Adrenal gland (tissue), 12 donors: ENCODE results near the gene TCP10L. TPM values are rescaled to one million over a fixed set of nuclear protein-coding genes. Genes with fewer than 3 reads are reported as not detected.

Source experiments
- DNase-seq, 7 donors: peaks; one replicate each; pipeline ENCODE4 v3.0.0-alpha.2; 2019 to 2020
- H3K27ac ChIP-seq, 5 donors: fragments of 200-600 bp; sonication (generic) in 4 of 5; 1 replicate in 3 of 5; 2 replicates in 2 of 5; pipeline versions ENCODE4 v1.5.1 to v1.8.0; 2016 to 2020; ENCODE audit warnings: mild to moderate bottlenecking in 1 of 5
- H3K27me3 ChIP-seq: fragments of 200-600 bp; 2 replicates; pipeline ENCODE4 v1.8.0; 2021
- H3K36me3 ChIP-seq, 2 donors: fragments of 200-600 bp; replicated peaks in 1 of 2; 1 replicate in 1 of 2; 2 replicates in 1 of 2; pipeline versions ENCODE4 v1.5.1 to v1.8.0; 2018 to 2022
- H3K4me1 ChIP-seq, 2 donors: fragments of 200-600 bp; replicated peaks in 1 of 2; 1 replicate in 1 of 2; 2 replicates in 1 of 2; pipeline versions ENCODE4 v1.5.1 to v1.8.0; 2018 to 2021
- H3K4me3 ChIP-seq, 4 donors: fragments of 200-600 bp; sonication (generic) in 3 of 4; one replicate each; pipeline ENCODE4 v1.5.1; 2016 to 2018
- H3K9me3 ChIP-seq, 3 donors: fragments of 200-600 bp; sonication (generic) in 1 of 3; replicated peaks in 1 of 3; 1 replicate in 2 of 3; 2 replicates in 1 of 3; pipeline versions ENCODE4 v1.5.1 to v1.8.0; 2016 to 2021
- POLR2A ChIP-seq, 2 donors: fragments of 450-650 bp; IDR thresholded peaks; one replicate each; pipeline ENCODE4 v1.6.1; 2017; ENCODE audit warnings: antibody characterized with exemption in 2 of 2, mild to moderate bottlenecking in 2 of 2, moderate library complexity in 1 of 2
- WGBS, 4 donors: extraction: QIAGEN DNeasy Blood & Tissue Kit in 2 of 4; methylation state at CpG; one replicate each; pipeline versions ENCODE4 v1.1.5 to v1.1.7; 2013 to 2017; 5-methylcytosine and 5-hydroxymethylcytosine counted together
- intact Hi-C, 2 donors: fragments of 100-400 bp; cut with DNase I; formaldehyde crosslinking; loops; one replicate each; pipeline versions ENCODE4 v1.14.1 to v1.15.0; 2022 to 2023
- polyA plus RNA-seq, 3 donors: library from polyadenylated mRNA; stranded (reverse); fragments of 200-250 nt in 2 of 3; fragments of 350-450 nt in 1 of 3; fragmentation: Illumina TruSeq in 1 of 3; extraction: RNeasy Lipid Tissue Mini Kit (QIAGEN cat#74804) in 1 of 3; gene quantifications; one replicate each; pipeline ENCODE4 v1.2.3, GENCODE V29; 2013 to 2014
- total RNA-seq, 9 donors: library from RNA; depleted of rRNA in 4 of 9; stranded (reverse); fragments of >200 nt in 4 of 9; fragments of 120-200 nt in 1 of 9; fragmentation: NEBNext Ultra II Directional in 1 of 9; extraction: Animal tissue kit (Norgen Biotek cat#: 25700) in 1 of 9; gene quantifications; one replicate each; pipeline versions ENCODE4 v1.1.0 to v1.2.4, GENCODE V29; 2013 to 2023
- TF ChIP-seq, protein P1 (sequence below), 6 experiments: fragments of 450-650 bp in 4 of 6; fragments of 200-600 bp in 2 of 6; sonication (generic) in 1 of 6; IDR thresholded peaks; 1 replicate in 5 of 6; 2 replicates in 1 of 6; pipeline versions ENCODE4 v1.5.1 to v1.8.0; 2016 to 2021; ENCODE audit warnings: antibody characterized with exemption in 6 of 6, mild to moderate bottlenecking in 2 of 6, moderate library complexity in 1 of 6
- donor health status: healthy with polysubstance abuse.
- donor health status: Bipolar disorder and iron deficiency.
- donor health status: DM: yes; HTN: yes; CAD: no.
- donor health status: DM: no; HTN: no; CAD: no.
- donor health status: DM: no; HTN: no; CAD: no.
- donor health status: DM: yes; HTN: yes; CAD: no.

Gene TCP10L
- total and polyA plus RNA-seq, 12 donors = 0.28 to 3.0 (median 0.82) TPM; not detected in 2

DNA sequence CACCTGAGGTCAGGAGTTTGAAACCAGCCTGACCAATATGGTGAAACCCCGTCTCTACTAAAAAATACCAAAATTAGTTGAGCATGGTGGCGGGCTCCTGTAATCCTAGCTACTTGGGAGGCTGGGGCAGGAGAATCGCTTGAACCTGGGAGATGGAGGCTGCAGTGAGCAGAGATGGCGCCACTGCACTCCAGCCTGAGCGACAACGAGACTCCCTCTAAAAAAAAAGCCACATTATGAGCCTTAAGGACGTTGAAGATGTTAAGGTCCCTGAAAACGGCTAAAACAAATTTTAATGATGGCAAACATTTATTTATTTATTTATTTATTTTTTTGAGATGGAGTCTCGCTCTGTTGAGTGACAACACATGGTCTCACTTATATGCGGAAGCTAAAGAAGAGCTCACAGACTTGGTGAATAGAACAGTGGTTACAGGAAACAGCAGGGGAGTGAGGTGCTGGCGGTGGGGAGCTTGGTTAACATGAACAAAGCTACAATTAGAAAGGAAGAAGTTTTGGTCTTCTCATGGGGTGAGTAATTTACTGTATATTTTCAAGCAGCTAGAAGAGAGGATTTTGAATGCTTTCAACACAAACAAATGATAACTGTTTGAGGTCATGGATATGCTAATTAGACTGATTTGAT, 47.1 kb downstream of the TCP10L start:
- intact Hi-C loops = no loop called here
- no peak for DNase-seq
- Histone ChIP-seq H3K27ac (no peak overlapping the region), H3K36me3 (no peaks in the 10 kb centered on the region), H3K4me3 (no peak overlapping the region), H3K9me3 (no peaks in the 10 kb centered on the region), H3K4me1 (no peaks in the 10 kb centered on the region), H3K27me3 (no peaks in the 10 kb centered on the region)
- TF ChIP-seq, protein P1, sequence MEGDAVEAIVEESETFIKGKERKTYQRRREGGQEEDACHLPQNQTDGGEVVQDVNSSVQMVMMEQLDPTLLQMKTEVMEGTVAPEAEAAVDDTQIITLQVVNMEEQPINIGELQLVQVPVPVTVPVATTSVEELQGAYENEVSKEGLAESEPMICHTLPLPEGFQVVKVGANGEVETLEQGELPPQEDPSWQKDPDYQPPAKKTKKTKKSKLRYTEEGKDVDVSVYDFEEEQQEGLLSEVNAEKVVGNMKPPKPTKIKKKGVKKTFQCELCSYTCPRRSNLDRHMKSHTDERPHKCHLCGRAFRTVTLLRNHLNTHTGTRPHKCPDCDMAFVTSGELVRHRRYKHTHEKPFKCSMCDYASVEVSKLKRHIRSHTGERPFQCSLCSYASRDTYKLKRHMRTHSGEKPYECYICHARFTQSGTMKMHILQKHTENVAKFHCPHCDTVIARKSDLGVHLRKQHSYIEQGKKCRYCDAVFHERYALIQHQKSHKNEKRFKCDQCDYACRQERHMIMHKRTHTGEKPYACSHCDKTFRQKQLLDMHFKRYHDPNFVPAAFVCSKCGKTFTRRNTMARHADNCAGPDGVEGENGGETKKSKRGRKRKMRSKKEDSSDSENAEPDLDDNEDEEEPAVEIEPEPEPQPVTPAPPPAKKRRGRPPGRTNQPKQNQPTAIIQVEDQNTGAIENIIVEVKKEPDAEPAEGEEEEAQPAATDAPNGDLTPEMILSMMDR (IDR thresholded peaks at IDR 0.05) = no peak
- no peak for TF ChIP-seq POLR2A (IDR thresholded peaks at IDR 0.05)
- WGBS, 4 donors = 76 to 82% (median 80%) methylated on average over 10 to 11 of the region's 11 CpGs

DNA sequence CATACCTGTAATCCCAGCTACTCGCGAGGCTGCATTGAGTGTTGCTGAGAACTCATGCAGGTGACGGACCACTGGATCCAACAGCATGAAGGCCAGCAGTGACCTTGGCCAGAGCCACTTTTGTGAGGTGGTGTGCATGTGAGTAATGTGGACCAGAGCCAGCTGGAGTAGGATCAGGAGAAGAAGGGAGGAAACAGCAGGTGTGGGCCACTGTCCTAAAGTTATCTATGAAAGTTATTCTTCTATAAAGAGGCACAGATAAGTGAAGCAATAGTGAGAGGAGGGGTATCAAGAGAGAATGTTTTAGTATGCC, 47.8 kb downstream of the TCP10L start:
- peak in 2 of 7 donors; percentile 11 to 50 for DNase-seq
- Histone ChIP-seq H3K9me3 (no peaks in the 10 kb centered on the region), H3K27ac (no peak overlapping the region), H3K27me3 (no peaks in the 10 kb centered on the region), H3K36me3 (no peaks in the 10 kb centered on the region), H3K4me1 (no peaks in the 10 kb centered on the region), H3K4me3 (no peak overlapping the region)
- intact Hi-C loops = no loop called here
- TF ChIP-seq POLR2A (IDR thresholded peaks at IDR 0.05) = no peak
- TF ChIP-seq, protein P1 (IDR thresholded peaks at IDR 0.05) = no peak
- WGBS, 4 donors = 46 to 77% (median 64%) methylated on average over 3 of the region's 3 CpGs

DNA sequence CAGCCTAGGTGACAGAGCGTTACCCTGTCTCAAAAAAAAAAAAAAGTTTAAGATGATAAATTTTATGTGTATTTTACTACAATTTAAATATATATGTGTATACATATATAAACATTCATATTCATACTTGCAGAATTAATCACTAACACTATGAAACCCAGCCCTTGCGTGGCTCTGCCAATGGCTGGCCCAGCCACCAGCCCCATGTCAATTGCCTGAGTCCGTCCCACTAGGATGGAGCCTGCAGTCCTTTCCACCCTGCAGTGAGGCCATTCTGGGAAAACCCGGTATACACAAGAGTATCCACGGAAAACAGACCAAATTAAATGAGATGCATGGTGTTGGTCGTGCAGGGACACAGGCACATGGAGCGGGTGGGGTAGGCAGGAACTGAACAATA, 49.7 kb downstream of the TCP10L start:
- H3K27ac ChIP-seq = no peak overlapping the region
- no peaks in the 10 kb centered on the region for H3K36me3 ChIP-seq
- no peak for TF ChIP-seq POLR2A (IDR thresholded peaks at IDR 0.05)
- TF ChIP-seq, protein P1 (IDR thresholded peaks at IDR 0.05) = no peak
- H3K9me3 ChIP-seq = no peaks in the 10 kb centered on the region
- H3K27me3 ChIP-seq = no peaks in the 10 kb centered on the region
- 94 to 97% (median 96%) methylated on average over 7 of the region's 7 CpGs for WGBS, 4 donors
- intact Hi-C loops = no loop called here
- no peaks in the 10 kb centered on the region for H3K4me1 ChIP-seq
- no peak overlapping the region for H3K4me3 ChIP-seq
- no peak for DNase-seq

DNA sequence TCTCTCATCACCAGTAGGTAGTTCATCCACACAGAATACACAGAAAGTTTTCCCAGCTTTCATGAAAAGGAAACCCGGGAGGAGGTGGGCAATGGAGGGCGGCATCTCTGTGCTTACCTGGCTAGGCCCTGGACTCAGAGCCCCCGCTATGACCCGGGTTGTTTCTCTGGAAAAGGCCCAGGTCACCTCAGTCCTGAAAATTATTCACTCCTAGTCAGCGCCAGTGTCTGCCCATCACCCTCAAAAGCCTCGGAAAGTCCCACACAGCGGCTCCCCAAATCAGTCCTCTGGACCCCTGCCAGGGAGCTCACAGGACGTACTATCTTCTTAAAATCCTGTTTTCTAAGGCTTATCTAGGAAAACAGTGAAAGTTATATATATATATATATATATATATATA, 51.2 kb downstream of the TCP10L start:
- 85 to 91% (median 88%) methylated on average over 6 to 8 of the region's 8 CpGs for WGBS, 4 donors
- DNase-seq = no peak
- Histone ChIP-seq H3K36me3 (no peaks in the 10 kb centered on the region), H3K4me1 (no peaks in the 10 kb centered on the region), H3K27me3 (no peaks in the 10 kb centered on the region), H3K9me3 (no peaks in the 10 kb centered on the region), H3K4me3 (no peak overlapping the region), H3K27ac (no peak overlapping the region)
- intact Hi-C loops = no loop called here
- TF ChIP-seq, protein P1 (IDR thresholded peaks at IDR 0.05) = no peak
- no peak for TF ChIP-seq POLR2A (IDR thresholded peaks at IDR 0.05)
